GM19351 (cell line): ENCODE results near the gene ZNF236.
"Not testable (repeated sequence)": the region's sequence is repeated elsewhere in the genome, so short reads cannot be mapped to it uniquely, and the experiment has no call there.

Experiments used
- ATAC-seq: cut with Tn5 transposase; IDR thresholded peaks from one replicate; pipeline ENCODE4 v1.9.1; 2021; ENCODE audit warnings: mild to moderate bottlenecking, moderate library complexity; ENCODE audit not compliant: unreplicated experiment

The ZNF236 gene

GRCh38 chr18:77018650-77019049 lies 196.3 kb downstream of the ZNF236 start:
- ATAC-seq: not testable (repeated sequence)

- ATAC-seq: no peak
Measured at GRCh38 chr18:77019641-77020040, 197.3 kb downstream of the ZNF236 start.
